Endodermal cell (in vitro differentiated cells): ENCODE results near the gene CENPT. TPM values are rescaled to one million over a fixed set of nuclear protein-coding genes. Genes with fewer than 3 reads are reported as not detected.
A peak's percentile ranks its signal among the peaks of the same experiment; 100 is the strongest.

Experiments used
- DNase-seq: peaks from one replicate; pipeline ENCODE4 v3.0.0-alpha.2; 2017
- H3K27ac ChIP-seq: 2 replicates; pipeline ENCODE4 v1.5.1; 2013; ENCODE audit warnings: mild to moderate bottlenecking, low read depth, low read length, moderate library complexity
- H3K27me3 ChIP-seq: 2 replicates; pipeline ENCODE4 v1.6.1; 2013; ENCODE audit warnings: mild to moderate bottlenecking, low read length, moderate library complexity; ENCODE audit not compliant: insufficient read depth, control insufficient read depth, poor library complexity, severe bottlenecking
- H3K36me3 ChIP-seq: 2 replicates; pipeline ENCODE4 v1.7.0; 2013; ENCODE audit warnings: mild to moderate bottlenecking, low read length, moderate library complexity; ENCODE audit not compliant: control insufficient read depth, insufficient read depth
- H3K4me1 ChIP-seq: one replicate; pipeline ENCODE4 v1.7.0; 2013; ENCODE audit warnings: low read length; ENCODE audit not compliant: control insufficient read depth, insufficient read depth
- H3K4me3 ChIP-seq: 2 replicates; pipeline ENCODE4 v1.5.1; 2013; ENCODE audit warnings: mild to moderate bottlenecking, low read length, moderate library complexity
- H3K9ac ChIP-seq: 2 replicates; pipeline ENCODE4 v1.6.1; 2013; ENCODE audit warnings: mild to moderate bottlenecking, low read length, moderate library complexity; ENCODE audit not compliant: poor library complexity, severe bottlenecking; ENCODE audit errors: extremely low read depth
- H3K9me3 ChIP-seq: 2 replicates; pipeline ENCODE4 v1.6.1; 2013; ENCODE audit warnings: mild to moderate bottlenecking, low read length, moderate library complexity; ENCODE audit not compliant: control insufficient read depth
- H3K27ac Mint-ChIP-seq: 2 replicates; pipeline ENCODE4 v1.8.0; 2020; ENCODE audit warnings: mixed read lengths
- H3K27me3 Mint-ChIP-seq: 2 replicates; pipeline ENCODE4 v1.8.0; 2021; ENCODE audit warnings: mild to moderate bottlenecking, mixed read lengths; ENCODE audit not compliant: insufficient read depth
- H3K36me3 Mint-ChIP-seq: 2 replicates; pipeline ENCODE4 v1.8.0; 2020; ENCODE audit warnings: low read depth, mixed read lengths
- H3K4me1 Mint-ChIP-seq: 2 replicates; pipeline ENCODE4 v1.8.0; 2020; ENCODE audit warnings: mixed read lengths
- H3K4me3 Mint-ChIP-seq: 2 replicates; pipeline ENCODE4 v1.8.0; 2020; ENCODE audit warnings: mild to moderate bottlenecking, moderate library complexity, mixed read lengths
- H3K9me3 Mint-ChIP-seq: 2 replicates; pipeline ENCODE4 v1.8.0; 2020; ENCODE audit warnings: mild to moderate bottlenecking, mixed read lengths
- WGBS, 2 experiments: methylation state at CpG; one replicate each; pipeline versions ENCODE4 v1.1.5 to v1.1.7; 2013; ENCODE audit warnings: missing lambda C conversion rate in 2 of 2, mixed read lengths in 1 of 2; ENCODE audit not compliant: insufficient coverage in 1 of 2, insufficient read length in 1 of 2; 5-methylcytosine and 5-hydroxymethylcytosine counted together
- total RNA-seq, 2 donors: library from RNA; stranded (reverse); fragmentation: NEBNext Ultra II Directional in 1 of 2; extraction: Animal tissue kit (Norgen Biotek cat#: 25700) in 1 of 2; gene quantifications; 2 replicates in 1 of 2; 3 replicates in 1 of 2; pipeline ENCODE4 v1.2.1, GENCODE V29; 2021
- TF ChIP-seq, protein P1 (sequence below): fragments of 200-600 bp; sonication (generic); conservative IDR thresholded peaks from 2 replicates; pipeline ENCODE4 v1.5.0; 2021; ENCODE audit warnings: antibody characterized with exemption, mild to moderate bottlenecking

CENPT gene
- total RNA-seq, 2 donors from 2014 or later, result 43.7 to 57.2 TPM

DNA sequence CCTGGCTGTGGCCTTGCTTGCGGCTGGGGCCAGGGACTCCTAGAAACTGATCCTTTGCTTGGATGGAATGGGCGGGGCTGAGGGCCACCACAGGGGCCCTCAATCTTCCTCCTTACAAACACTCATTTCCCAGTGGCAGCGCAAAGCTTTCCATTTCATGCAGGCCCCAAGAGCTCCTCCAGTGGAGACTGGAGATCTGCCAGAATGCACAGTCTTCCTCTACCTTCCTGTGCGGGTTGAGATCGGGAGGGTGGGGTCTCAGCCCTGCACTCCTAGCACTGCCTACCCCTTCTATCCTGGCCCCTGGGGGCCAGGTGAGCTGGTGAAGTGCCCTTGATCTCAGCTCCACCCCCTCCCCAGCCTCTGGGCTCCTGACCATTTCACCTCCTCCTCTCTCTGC lies 38.9 kb upstream of the CENPT start:
- Mint-ChIP-seq H3K27me3 (no peaks in the 10 kb centered on the region), H3K9me3 (no peaks in the 10 kb centered on the region), H3K36me3 (peaks cover 20% of the 10 kb centered on the region), H3K27ac (peak overlapping the region; percentile 78), H3K4me3 (no peak overlapping the region), H3K4me1 (peaks cover 16% of the 10 kb centered on the region)
- Histone ChIP-seq H3K4me3 (no peak overlapping the region), H3K27ac (no peak overlapping the region), H3K9ac (no peak overlapping the region), H3K4me1 (peaks cover 5% of the 10 kb centered on the region), H3K9me3 (no peaks in the 10 kb centered on the region), H3K36me3 (peaks cover 32% of the 10 kb centered on the region), H3K27me3 (no peaks in the 10 kb centered on the region)
- DNase-seq, result peak; percentile 68
- 92 to 95% methylated on average over 4 to 5 of the region's 5 CpGs for WGBS, 2 experiments
- TF ChIP-seq, protein P1, sequence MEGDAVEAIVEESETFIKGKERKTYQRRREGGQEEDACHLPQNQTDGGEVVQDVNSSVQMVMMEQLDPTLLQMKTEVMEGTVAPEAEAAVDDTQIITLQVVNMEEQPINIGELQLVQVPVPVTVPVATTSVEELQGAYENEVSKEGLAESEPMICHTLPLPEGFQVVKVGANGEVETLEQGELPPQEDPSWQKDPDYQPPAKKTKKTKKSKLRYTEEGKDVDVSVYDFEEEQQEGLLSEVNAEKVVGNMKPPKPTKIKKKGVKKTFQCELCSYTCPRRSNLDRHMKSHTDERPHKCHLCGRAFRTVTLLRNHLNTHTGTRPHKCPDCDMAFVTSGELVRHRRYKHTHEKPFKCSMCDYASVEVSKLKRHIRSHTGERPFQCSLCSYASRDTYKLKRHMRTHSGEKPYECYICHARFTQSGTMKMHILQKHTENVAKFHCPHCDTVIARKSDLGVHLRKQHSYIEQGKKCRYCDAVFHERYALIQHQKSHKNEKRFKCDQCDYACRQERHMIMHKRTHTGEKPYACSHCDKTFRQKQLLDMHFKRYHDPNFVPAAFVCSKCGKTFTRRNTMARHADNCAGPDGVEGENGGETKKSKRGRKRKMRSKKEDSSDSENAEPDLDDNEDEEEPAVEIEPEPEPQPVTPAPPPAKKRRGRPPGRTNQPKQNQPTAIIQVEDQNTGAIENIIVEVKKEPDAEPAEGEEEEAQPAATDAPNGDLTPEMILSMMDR, result peak; percentile 35

GRCh38 chr16:67885976-67886375 lies 38.5 kb upstream of the CENPT start:
- H3K9ac ChIP-seq, result no peak overlapping the region
- Mint-ChIP-seq H3K27me3 (no peaks in the 10 kb centered on the region), H3K27ac (peak overlapping the region; percentile 78), H3K4me1 (peaks cover 16% of the 10 kb centered on the region), H3K36me3 (peaks cover 22% of the 10 kb centered on the region), H3K9me3 (no peaks in the 10 kb centered on the region), H3K4me3 (peak overlapping the region; percentile 42)
- WGBS, 2 experiments, result 94 to 95% methylated on average over 15 to 19 of the region's 19 CpGs
- H3K4me1 ChIP-seq, result peaks cover 5% of the 10 kb centered on the region
- H3K4me3 ChIP-seq, result no peak overlapping the region
- no peak overlapping the region for H3K27ac ChIP-seq
- DNase-seq, result no peak
- no peaks in the 10 kb centered on the region for H3K27me3 ChIP-seq
- TF ChIP-seq, protein P1, result no peak
- peaks cover 36% of the 10 kb centered on the region for H3K36me3 ChIP-seq
- no peaks in the 10 kb centered on the region for H3K9me3 ChIP-seq

GRCh38 chr16:67885545-67885944 lies 38.1 kb upstream of the CENPT start:
- Mint-ChIP-seq H3K27me3 (no peaks in the 10 kb centered on the region), H3K4me1 (peaks cover 16% of the 10 kb centered on the region), H3K27ac (peak overlapping the region; percentile 44), H3K4me3 (peak overlapping the region; percentile 42), H3K36me3 (peaks cover 23% of the 10 kb centered on the region), H3K9me3 (no peaks in the 10 kb centered on the region)
- no peak overlapping the region for H3K9ac ChIP-seq
- no peak overlapping the region for H3K4me3 ChIP-seq
- 90 to 100% methylated on average over 2 to 12 of the region's 12 CpGs for WGBS, 2 experiments
- TF ChIP-seq, protein P1, result no peak
- H3K27ac ChIP-seq, result no peak overlapping the region
- no peaks in the 10 kb centered on the region for H3K9me3 ChIP-seq
- peaks cover 41% of the 10 kb centered on the region for H3K36me3 ChIP-seq
- H3K4me1 ChIP-seq, result peaks cover 5% of the 10 kb centered on the region
- no peaks in the 10 kb centered on the region for H3K27me3 ChIP-seq
- DNase-seq, result peak; percentile 56
